ENCODE results near the gene TEX22.

TEX22 gene

GRCh38 chr14:105419195-105420091 lies 21.1 kb downstream of the TEX22 start, which contains the start of gene MTA1:
Gene MTA1, plus strand, starts transcription at chr14:105419827. Its CDS starts 209 bp downstream, at chr14:105420036.
- in situ Hi-C loops (cut with MboI; ENCODE audit: low sequenced_read_pairs) = no loop called here

GRCh38 chr14:105420101-105420973 lies 22.0 kb downstream of the TEX22 start:
- in situ Hi-C loops (cut with MboI; ENCODE audit: low sequenced_read_pairs) = no loop called here

GRCh38 chr14:105420974-105421674 lies 22.8 kb downstream of the TEX22 start:
- in situ Hi-C loops (cut with MboI; ENCODE audit: low sequenced_read_pairs) = no loop called here

GRCh38 chr14:105421723-105422615 lies 23.6 kb downstream of the TEX22 start:
- in situ Hi-C loops (cut with MboI; ENCODE audit: low sequenced_read_pairs) = no loop called here

GRCh38 chr14:105422695-105423487 lies 24.6 kb downstream of the TEX22 start:
- in situ Hi-C loops (cut with MboI; ENCODE audit: low sequenced_read_pairs) = no loop called here

GRCh38 chr14:105423488-105424195 lies 25.3 kb downstream of the TEX22 start:
- in situ Hi-C loops (cut with MboI; ENCODE audit: low sequenced_read_pairs) = no loop called here

GRCh38 chr14:105424861-105425260 lies 26.5 kb downstream of the TEX22 start:
- in situ Hi-C loops (cut with MboI; ENCODE audit: low sequenced_read_pairs) = no loop called here

- in situ Hi-C loops (cut with MboI; ENCODE audit: low sequenced_read_pairs) = no loop called here
Observed at GRCh38 chr14:105425823-105426247, 27.5 kb downstream of the TEX22 start.

- in situ Hi-C loops (cut with MboI; ENCODE audit: low sequenced_read_pairs) = no loop called here
Observed at GRCh38 chr14:105426416-105427130, 28.2 kb downstream of the TEX22 start.

- in situ Hi-C loops (cut with MboI; ENCODE audit: low sequenced_read_pairs) = no loop called here
Observed at GRCh38 chr14:105427412-105427811, 29.1 kb downstream of the TEX22 start.

GRCh38 chr14:105427936-105428485 lies 29.7 kb downstream of the TEX22 start:
- in situ Hi-C loops (cut with MboI; ENCODE audit: low sequenced_read_pairs) = no loop called here

- in situ Hi-C loops (cut with MboI; ENCODE audit: low sequenced_read_pairs) = no loop called here
Observed at GRCh38 chr14:105430042-105430441, 31.7 kb downstream of the TEX22 start.

GRCh38 chr14:105430565-105430964 lies 32.2 kb downstream of the TEX22 start:
- in situ Hi-C loops (cut with MboI; ENCODE audit: low sequenced_read_pairs) = no loop called here

- in situ Hi-C loops (cut with MboI; ENCODE audit: low sequenced_read_pairs) = no loop called here
Observed at GRCh38 chr14:105431256-105431655, 32.9 kb downstream of the TEX22 start.

- in situ Hi-C loops (cut with MboI; ENCODE audit: low sequenced_read_pairs) = no loop called here
Observed at GRCh38 chr14:105432657-105433056, 34.3 kb downstream of the TEX22 start.

GRCh38 chr14:105433161-105433605 lies 34.8 kb downstream of the TEX22 start:
- in situ Hi-C loops (cut with MboI; ENCODE audit: low sequenced_read_pairs) = no loop called here

- in situ Hi-C loops (cut with MboI; ENCODE audit: low sequenced_read_pairs) = no loop called here
Observed at GRCh38 chr14:105436402-105436801, 38.1 kb downstream of the TEX22 start.
